ENCODE results near the gene RELA.
A peak's percentile ranks its signal among the peaks of the same experiment; 100 is the strongest.

RELA gene

GRCh38 chr11:65634440-65634839 is 28.3 kb downstream of the RELA start:
- Mint-ChIP-seq H3K9me3 (no peaks in the 10 kb centered on the region), H3K27ac (peak overlapping the region; percentile 24), H3K36me3 (peaks cover 42% of the 10 kb centered on the region), H3K4me3 (no peak overlapping the region), H3K27me3 (no peaks in the 10 kb centered on the region), H3K4me1 (peaks cover 29% of the 10 kb centered on the region)
- ATAC-seq = no peak

GRCh38 chr11:65634109-65634436 is 28.6 kb downstream of the RELA start:
- H3K27me3 Mint-ChIP-seq = no peaks in the 10 kb centered on the region
- peaks cover 25% of the 10 kb centered on the region for H3K4me1 Mint-ChIP-seq
- no peaks in the 10 kb centered on the region for H3K9me3 Mint-ChIP-seq
- H3K27ac Mint-ChIP-seq = peak overlapping the region; percentile 24
- no peak for ATAC-seq
- H3K4me3 Mint-ChIP-seq = no peak overlapping the region
- H3K36me3 Mint-ChIP-seq = peaks cover 45% of the 10 kb centered on the region

GRCh38 chr11:65633390-65634108 is 29.2 kb downstream of the RELA start:
- H3K4me1 Mint-ChIP-seq = peaks cover 21% of the 10 kb centered on the region
- H3K4me3 Mint-ChIP-seq = no peak overlapping the region
- H3K27ac Mint-ChIP-seq = peak overlapping the region; percentile 24
- no peaks in the 10 kb centered on the region for H3K9me3 Mint-ChIP-seq
- H3K27me3 Mint-ChIP-seq = no peaks in the 10 kb centered on the region
- peaks cover 47% of the 10 kb centered on the region for H3K36me3 Mint-ChIP-seq
- no peak for ATAC-seq

DNA sequence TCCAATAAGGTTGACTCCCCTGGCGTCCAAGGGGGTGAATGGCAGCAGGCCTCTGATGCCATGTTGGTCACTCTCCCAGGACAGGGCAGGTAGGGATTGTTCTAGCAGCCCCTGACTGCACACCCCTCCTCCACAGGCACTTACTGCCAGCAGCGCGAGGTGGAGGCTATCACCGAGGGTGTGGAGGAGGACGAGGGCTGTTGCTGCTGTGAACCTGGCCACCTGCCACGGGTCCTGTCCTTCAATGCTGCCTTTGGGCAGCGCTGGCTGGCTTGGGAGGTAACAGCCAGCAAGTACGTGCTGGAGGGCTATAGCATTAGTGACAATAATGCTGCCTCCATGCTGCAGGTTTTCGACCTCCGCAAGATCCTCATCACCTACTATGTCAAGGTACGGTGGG is 32.5 kb downstream of the RELA start:
- no peak for ATAC-seq
- Mint-ChIP-seq H3K36me3 (peaks cover 45% of the 10 kb centered on the region), H3K27me3 (no peaks in the 10 kb centered on the region), H3K9me3 (no peaks in the 10 kb centered on the region), H3K4me3 (no peak overlapping the region), H3K4me1 (peaks cover 22% of the 10 kb centered on the region), H3K27ac (no peak overlapping the region)

GRCh38 chr11:65629579-65629978 is 33.1 kb downstream of the RELA start:
- ATAC-seq = no peak
- peaks cover 22% of the 10 kb centered on the region for H3K4me1 Mint-ChIP-seq
- no peaks in the 10 kb centered on the region for H3K9me3 Mint-ChIP-seq
- H3K4me3 Mint-ChIP-seq = no peak overlapping the region
- H3K36me3 Mint-ChIP-seq = peaks cover 45% of the 10 kb centered on the region
- no peaks in the 10 kb centered on the region for H3K27me3 Mint-ChIP-seq
- no peak overlapping the region for H3K27ac Mint-ChIP-seq

DNA sequence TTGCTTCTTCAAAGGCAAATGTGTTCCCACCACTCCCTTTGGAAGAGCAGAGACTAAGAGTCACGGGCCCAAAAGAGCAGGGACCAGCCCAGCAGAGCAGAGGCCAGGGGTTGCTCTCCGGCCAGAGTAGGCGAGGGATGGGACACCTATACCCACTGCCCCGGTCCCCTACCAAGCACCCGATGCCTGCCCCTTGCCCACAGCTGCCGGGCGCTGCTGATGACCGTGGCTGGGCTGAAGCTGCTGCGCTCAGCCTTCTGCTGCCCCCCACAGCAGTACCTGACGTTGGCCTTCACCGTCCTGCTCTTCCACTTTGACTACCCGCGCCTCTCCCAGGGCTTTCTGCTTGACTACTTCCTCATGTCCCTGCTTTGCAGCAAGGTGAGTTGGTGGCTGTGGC is 35.5 kb downstream of the RELA start:
- Mint-ChIP-seq H3K36me3 (peaks cover 50% of the 10 kb centered on the region), H3K4me1 (peaks cover 11% of the 10 kb centered on the region), H3K9me3 (no peaks in the 10 kb centered on the region), H3K27me3 (no peaks in the 10 kb centered on the region), H3K27ac (no peak overlapping the region), H3K4me3 (no peak overlapping the region)
- no peak for ATAC-seq

DNA sequence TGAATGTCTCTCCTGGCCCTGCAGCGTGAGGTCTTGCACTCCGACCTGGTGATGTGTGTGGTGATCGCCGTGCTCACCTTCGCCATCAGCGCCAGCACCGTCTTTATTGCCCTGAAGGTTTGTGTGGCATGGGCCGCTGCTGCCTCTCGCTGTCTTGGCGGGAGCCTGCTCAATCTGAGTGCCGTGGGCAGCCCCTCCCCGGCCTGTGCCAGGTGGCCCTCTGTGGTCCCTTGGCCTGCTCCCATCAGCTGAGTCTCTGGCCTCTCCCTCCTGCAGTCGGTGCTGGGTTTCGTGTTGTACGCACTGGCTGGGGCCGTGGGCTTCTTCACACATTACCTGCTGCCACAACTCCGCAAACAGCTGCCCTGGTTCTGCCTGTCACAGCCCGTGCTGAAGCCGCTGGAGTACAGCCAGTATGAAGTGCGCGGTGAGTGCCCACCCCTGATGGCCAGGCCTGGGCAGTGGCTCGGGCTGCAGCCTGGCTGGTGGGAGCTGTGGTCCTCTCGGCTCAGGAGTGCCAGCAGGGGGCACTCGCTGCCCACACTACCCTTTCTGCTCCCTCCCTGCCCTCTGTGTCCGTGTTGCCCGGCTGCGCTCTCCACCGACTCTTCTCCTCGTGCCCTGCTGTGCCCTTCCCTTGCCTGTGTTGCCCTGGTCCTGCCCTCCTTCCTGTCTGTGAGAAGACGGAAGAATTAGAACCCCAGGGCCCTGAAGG is 36.9 kb downstream of the RELA start:
- H3K27ac Mint-ChIP-seq = peak overlapping the region; percentile 3
- no peak overlapping the region for H3K4me3 Mint-ChIP-seq
- H3K27me3 Mint-ChIP-seq = no peaks in the 10 kb centered on the region
- peaks cover 17% of the 10 kb centered on the region for H3K4me1 Mint-ChIP-seq
- no peaks in the 10 kb centered on the region for H3K9me3 Mint-ChIP-seq
- peak; percentile 85 for ATAC-seq
- peaks cover 59% of the 10 kb centered on the region for H3K36me3 Mint-ChIP-seq

- peaks cover 17% of the 10 kb centered on the region for H3K4me1 Mint-ChIP-seq
- peaks cover 53% of the 10 kb centered on the region for H3K36me3 Mint-ChIP-seq
- ATAC-seq = no peak
- no peaks in the 10 kb centered on the region for H3K9me3 Mint-ChIP-seq
- H3K27me3 Mint-ChIP-seq = no peaks in the 10 kb centered on the region
- no peak overlapping the region for H3K27ac Mint-ChIP-seq
- no peak overlapping the region for H3K4me3 Mint-ChIP-seq
Measured at GRCh38 chr11:65624931-65625627, 37.6 kb downstream of the RELA start.

DNA sequence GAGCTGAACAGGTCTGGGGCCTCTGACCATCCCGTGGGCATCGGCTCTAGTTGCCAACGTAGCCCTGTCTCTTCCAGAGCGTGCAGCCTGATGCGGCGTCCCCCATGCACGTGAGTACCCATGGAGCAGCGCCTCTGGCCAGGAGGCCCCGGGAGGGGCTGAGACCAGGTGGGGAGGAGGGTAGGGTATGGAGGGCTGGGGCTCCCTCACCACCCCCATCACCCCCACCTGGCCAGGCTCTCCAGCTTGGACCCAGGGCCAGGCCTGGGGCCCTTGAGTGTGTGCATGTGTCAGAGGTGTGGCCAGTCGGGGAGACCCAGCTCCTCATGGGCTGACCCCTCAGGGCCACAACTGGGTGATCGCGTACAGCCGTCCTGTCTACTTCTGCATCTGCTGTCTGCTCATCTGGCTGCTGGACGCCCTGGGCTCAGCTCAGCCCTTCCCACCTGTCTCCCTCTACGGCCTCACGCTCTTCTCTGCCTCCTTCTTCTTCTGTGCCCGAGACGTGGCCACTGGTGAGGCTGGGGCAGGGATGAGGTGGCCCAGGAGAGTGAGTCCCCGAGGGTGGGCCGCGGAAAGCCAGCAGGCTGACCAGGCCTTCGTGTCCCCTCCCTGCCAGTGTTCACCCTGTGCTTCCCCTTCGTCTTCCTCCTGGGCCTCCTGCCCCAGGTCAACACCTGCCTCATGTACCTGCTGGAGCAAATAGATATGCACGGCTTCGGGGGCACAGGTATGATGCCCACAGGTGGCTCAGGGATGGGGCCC is 38.7 kb downstream of the RELA start:
- ATAC-seq = no peak
- Mint-ChIP-seq H3K27ac (no peak overlapping the region), H3K36me3 (peaks cover 52% of the 10 kb centered on the region), H3K9me3 (no peaks in the 10 kb centered on the region), H3K4me1 (peaks cover 17% of the 10 kb centered on the region), H3K4me3 (no peak overlapping the region), H3K27me3 (no peaks in the 10 kb centered on the region)

DNA sequence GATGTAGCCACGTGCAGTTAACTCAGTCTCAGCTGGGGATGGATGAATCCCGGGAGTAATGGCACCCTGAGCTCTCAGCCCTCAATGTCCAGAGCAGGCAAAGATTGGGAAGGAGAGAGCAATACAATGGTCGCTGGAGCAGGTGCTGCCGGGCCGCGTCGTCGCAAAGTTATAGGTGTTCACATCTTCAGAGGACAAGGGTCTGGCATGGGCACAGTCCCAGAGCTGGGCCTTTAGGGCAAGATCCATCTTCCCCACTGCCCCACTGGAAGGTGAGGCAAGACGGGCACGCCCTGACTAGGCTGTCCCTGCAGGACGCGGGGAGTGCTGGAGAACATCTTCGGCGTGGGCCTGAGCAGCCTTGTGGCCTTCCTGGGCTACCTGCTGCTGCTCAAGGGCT is 39.5 kb downstream of the RELA start:
- Mint-ChIP-seq H3K9me3 (no peaks in the 10 kb centered on the region), H3K27me3 (no peaks in the 10 kb centered on the region), H3K4me3 (no peak overlapping the region), H3K27ac (no peak overlapping the region), H3K4me1 (peaks cover 22% of the 10 kb centered on the region), H3K36me3 (peaks cover 59% of the 10 kb centered on the region)
- ATAC-seq = no peak

DNA sequence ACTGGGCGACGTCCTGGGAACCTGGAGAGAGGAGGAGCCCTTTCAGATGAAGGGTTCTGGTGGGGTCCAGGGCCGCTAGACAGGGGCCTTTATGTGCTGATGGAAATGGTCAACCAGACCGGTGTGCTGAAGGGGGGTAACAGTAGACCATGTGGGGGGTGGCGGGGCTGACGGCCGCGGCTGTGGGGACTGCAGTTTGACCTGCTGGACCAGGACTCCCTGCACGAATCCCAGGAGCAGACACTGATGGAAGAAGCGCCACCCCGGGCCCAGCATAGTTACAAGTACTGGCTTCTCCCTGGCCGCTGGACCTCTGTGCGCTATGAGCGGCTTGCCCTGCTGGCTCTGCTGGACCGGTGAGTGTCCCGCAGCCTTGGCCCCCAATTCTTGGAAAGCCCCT is 40.7 kb downstream of the RELA start:
- H3K27ac Mint-ChIP-seq = no peak overlapping the region
- ATAC-seq = no peak
- peaks cover 33% of the 10 kb centered on the region for H3K4me1 Mint-ChIP-seq
- H3K36me3 Mint-ChIP-seq = peaks cover 67% of the 10 kb centered on the region
- no peak overlapping the region for H3K4me3 Mint-ChIP-seq
- H3K27me3 Mint-ChIP-seq = no peaks in the 10 kb centered on the region
- no peaks in the 10 kb centered on the region for H3K9me3 Mint-ChIP-seq

DNA sequence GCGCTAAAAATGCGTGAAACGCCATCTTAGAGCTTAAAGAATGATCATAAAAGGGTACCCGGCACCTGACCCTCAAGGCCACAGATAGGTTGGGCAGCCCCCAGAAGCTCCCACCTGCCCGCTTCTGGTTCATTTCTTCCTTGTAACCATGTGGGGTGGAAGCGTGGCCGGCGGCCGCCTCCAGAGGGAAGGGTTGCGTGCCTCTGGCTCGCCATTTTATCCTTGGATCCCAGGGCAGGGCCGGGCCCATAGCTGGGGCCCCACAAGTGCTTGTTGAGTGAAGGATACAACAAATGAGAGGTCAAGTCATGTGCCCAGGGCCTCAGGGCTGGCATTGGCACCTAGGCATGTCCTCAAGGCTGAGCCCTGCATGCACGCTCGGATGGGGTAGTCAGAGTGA is 41.3 kb downstream of the RELA start:
- no peaks in the 10 kb centered on the region for H3K9me3 Mint-ChIP-seq
- no peak overlapping the region for H3K27ac Mint-ChIP-seq
- H3K36me3 Mint-ChIP-seq = peaks cover 72% of the 10 kb centered on the region
- no peak overlapping the region for H3K4me3 Mint-ChIP-seq
- no peaks in the 10 kb centered on the region for H3K27me3 Mint-ChIP-seq
- ATAC-seq = no peak
- H3K4me1 Mint-ChIP-seq = peaks cover 36% of the 10 kb centered on the region

- Mint-ChIP-seq H3K4me3 (no peak overlapping the region), H3K27me3 (no peaks in the 10 kb centered on the region), H3K9me3 (no peaks in the 10 kb centered on the region), H3K4me1 (peaks cover 33% of the 10 kb centered on the region), H3K36me3 (peaks cover 67% of the 10 kb centered on the region), H3K27ac (no peak overlapping the region)
- ATAC-seq = no peak
Measured at GRCh38 chr11:65620666-65621065, 42.0 kb downstream of the RELA start.

GRCh38 chr11:65619281-65619928 is 43.3 kb downstream of the RELA start:
- Mint-ChIP-seq H3K4me1 (peaks cover 32% of the 10 kb centered on the region), H3K9me3 (no peaks in the 10 kb centered on the region), H3K4me3 (no peak overlapping the region), H3K36me3 (peaks cover 58% of the 10 kb centered on the region), H3K27me3 (no peaks in the 10 kb centered on the region), H3K27ac (no peak overlapping the region)
- ATAC-seq = no peak

DNA sequence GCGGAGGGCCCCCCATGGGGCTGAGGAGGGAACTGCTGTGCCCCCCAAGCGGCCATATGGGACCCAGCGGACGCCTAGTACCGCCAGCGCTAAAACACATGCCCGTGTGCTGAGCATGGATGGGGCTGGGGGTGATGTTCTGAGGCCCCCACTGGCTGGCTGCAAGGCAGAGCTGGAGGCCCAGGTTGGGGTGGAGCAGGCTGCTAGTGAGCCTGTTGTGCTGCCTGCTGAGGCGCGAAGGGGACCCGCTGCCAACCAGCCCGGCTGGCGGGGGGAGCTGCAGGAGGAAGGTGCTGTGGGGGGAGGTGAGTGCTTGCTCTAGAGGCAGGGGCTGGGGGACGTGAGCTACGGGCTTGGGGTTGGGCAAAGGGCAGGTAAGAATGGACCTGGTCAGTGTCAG is 44.0 kb downstream of the RELA start:
- Mint-ChIP-seq H3K27ac (no peak overlapping the region), H3K27me3 (no peaks in the 10 kb centered on the region)

More for the DNA sequence above, 44.0 kb downstream of the RELA start:
- Mint-ChIP-seq H3K4me3 (no peak overlapping the region), H3K4me1 (peaks cover 32% of the 10 kb centered on the region), H3K9me3 (no peaks in the 10 kb centered on the region), H3K36me3 (peaks cover 53% of the 10 kb centered on the region)
- no peak for ATAC-seq
